Measurements from ENCODE around the gene TMEM132C. TPM values are rescaled to one million over a fixed set of nuclear protein-coding genes. Genes with fewer than 3 reads are reported as not detected.

Gene TMEM132C
- total and polyA plus RNA-seq, 2 experiments from 2014 or later: not detected

DNA sequence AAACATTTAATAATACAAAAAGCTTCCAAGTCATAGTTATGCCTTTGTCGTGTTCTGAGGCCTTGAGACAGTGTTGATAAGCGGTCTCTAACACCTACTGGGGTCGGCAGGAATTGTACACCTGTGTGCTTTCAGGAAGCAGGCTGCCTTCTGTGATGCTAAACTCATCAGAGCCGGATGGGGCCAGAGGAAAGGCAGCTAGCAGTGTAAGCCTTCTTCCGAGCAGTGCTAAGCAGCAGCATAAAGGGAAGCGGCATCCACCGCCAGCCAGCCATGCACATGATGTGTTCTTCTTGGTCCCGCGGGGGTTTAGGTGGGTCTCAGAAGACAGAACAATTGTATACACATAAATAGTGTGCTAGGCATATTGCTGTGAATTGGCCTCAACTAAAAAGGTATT lies 397.5 kb downstream of the TMEM132C start (continued):
- TF ChIP-seq ETS1 (IDR thresholded peaks at IDR 0.05) (no peak), NANOG (IDR thresholded peaks at IDR 0.05; ENCODE audit: borderline replicate concordance) (no peak), ZNF114 (CRISPR knock-in tag; IDR thresholded peaks at IDR 0.05) (no peak)

GRCh38 chr12:128667193-128667592 lies 400.2 kb downstream of the TMEM132C start:
- Mint-ChIP-seq H3K4me3 (no peak overlapping the region), H3K36me3 (ENCODE audit: low read depth) (peaks cover 38% of the 10 kb centered on the region), H3K27me3 (ENCODE audit: insufficient read depth, low read depth, poor library complexity) (peaks cover 7% of the 10 kb centered on the region), H3K9me3 (peaks cover 34% of the 10 kb centered on the region), H3K4me1 (no peaks in the 10 kb centered on the region), H3K27ac (no peak overlapping the region)
- Histone ChIP-seq H2AFZ (no peak overlapping the region), H3K27me3 (ENCODE audit: insufficient read depth) (no peaks in the 10 kb centered on the region), H3K4me3 (no peak overlapping the region), H3K4me2 (no peak overlapping the region), H3F3A (replicated peaks; ENCODE audit: low read depth) (no peaks in the 10 kb centered on the region), H3K4me1 (ENCODE audit: insufficient read depth) (no peaks in the 10 kb centered on the region), H4K20me1 (replicated peaks; ENCODE audit: insufficient read depth) (no peaks in the 10 kb centered on the region), H3K27ac (ENCODE audit: low read depth) (no peak overlapping the region), H3K36me3 (ENCODE audit: insufficient read depth) (no peaks in the 10 kb centered on the region), H3K9me2 (ENCODE audit: insufficient read depth) (no peaks in the 10 kb centered on the region), H3K79me2 (replicated peaks; ENCODE audit: insufficient read depth) (no peaks in the 10 kb centered on the region)
- TF ChIP-seq CREB1 (CRISPR knock-in tag; IDR thresholded peaks at IDR 0.05; ENCODE audit: low read depth) (no peak), ZNF331 (CRISPR knock-in tag; IDR thresholded peaks at IDR 0.05; ENCODE audit: low read depth) (no peak), JUNB (IDR thresholded peaks at IDR 0.05; ENCODE audit: unreplicated experiment) (no peak), EZH2phosphoT487 (IDR thresholded peaks at IDR 0.05; ENCODE audit: unreplicated experiment) (no peak), CTCF (conservative IDR thresholded peaks at IDR 0.05; ENCODE audit: low read depth in 2 of 2) (no peak), STAT1 (IDR thresholded peaks at IDR 0.05; ENCODE audit: unreplicated experiment) (no peak), NANOG (IDR thresholded peaks at IDR 0.05; ENCODE audit: borderline replicate concordance) (no peak), POLR2AphosphoS5 (IDR thresholded peaks at IDR 0.05; ENCODE audit: low read depth) (no peak), EZH2 (IDR thresholded peaks at IDR 0.05; ENCODE audit: low read depth, unreplicated experiment) (no peak), ZNF114 (CRISPR knock-in tag; IDR thresholded peaks at IDR 0.05) (no peak), ETS1 (IDR thresholded peaks at IDR 0.05) (no peak)
- TF ChIP-seq, protein P1, sequence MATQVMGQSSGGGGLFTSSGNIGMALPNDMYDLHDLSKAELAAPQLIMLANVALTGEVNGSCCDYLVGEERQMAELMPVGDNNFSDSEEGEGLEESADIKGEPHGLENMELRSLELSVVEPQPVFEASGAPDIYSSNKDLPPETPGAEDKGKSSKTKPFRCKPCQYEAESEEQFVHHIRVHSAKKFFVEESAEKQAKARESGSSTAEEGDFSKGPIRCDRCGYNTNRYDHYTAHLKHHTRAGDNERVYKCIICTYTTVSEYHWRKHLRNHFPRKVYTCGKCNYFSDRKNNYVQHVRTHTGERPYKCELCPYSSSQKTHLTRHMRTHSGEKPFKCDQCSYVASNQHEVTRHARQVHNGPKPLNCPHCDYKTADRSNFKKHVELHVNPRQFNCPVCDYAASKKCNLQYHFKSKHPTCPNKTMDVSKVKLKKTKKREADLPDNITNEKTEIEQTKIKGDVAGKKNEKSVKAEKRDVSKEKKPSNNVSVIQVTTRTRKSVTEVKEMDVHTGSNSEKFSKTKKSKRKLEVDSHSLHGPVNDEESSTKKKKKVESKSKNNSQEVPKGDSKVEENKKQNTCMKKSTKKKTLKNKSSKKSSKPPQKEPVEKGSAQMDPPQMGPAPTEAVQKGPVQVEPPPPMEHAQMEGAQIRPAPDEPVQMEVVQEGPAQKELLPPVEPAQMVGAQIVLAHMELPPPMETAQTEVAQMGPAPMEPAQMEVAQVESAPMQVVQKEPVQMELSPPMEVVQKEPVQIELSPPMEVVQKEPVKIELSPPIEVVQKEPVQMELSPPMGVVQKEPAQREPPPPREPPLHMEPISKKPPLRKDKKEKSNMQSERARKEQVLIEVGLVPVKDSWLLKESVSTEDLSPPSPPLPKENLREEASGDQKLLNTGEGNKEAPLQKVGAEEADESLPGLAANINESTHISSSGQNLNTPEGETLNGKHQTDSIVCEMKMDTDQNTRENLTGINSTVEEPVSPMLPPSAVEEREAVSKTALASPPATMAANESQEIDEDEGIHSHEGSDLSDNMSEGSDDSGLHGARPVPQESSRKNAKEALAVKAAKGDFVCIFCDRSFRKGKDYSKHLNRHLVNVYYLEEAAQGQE (IDR thresholded peaks at IDR 0.05; ENCODE audit: unreplicated experiment): no peak
- ATAC-seq (no peak), DNase-seq (ENCODE audit: low spot score) (no peak)

All from GM23338 (cell line).